ENCODE results near the gene STPG4. TPM values are rescaled to one million over a fixed set of nuclear protein-coding genes. Genes with fewer than 3 reads are reported as not detected.

The STPG4 gene
- total RNA-seq, 4 donors from 2014 or later = 0.22 to 1.1 (median 0.42) TPM; not detected in 1

- no peak overlapping the region for H3K27ac ChIP-seq
- no peak overlapping the region for H3K4me3 ChIP-seq (replicated peaks in 1 of 3)
- intact Hi-C loops (cut with DNase I) = no loop called here
- H3K9me3 ChIP-seq = no peaks in the 10 kb centered on the region
- 87 to 91% methylated on average over 5 of the region's 5 CpGs for WGBS, 2 donors
- no peaks in the 10 kb centered on the region for H3K27me3 ChIP-seq
- no peaks in the 10 kb centered on the region for H3K36me3 ChIP-seq
- no peak for DNase-seq
- no peaks in the 10 kb centered on the region for H3K4me1 ChIP-seq
- TF ChIP-seq, protein P1, sequence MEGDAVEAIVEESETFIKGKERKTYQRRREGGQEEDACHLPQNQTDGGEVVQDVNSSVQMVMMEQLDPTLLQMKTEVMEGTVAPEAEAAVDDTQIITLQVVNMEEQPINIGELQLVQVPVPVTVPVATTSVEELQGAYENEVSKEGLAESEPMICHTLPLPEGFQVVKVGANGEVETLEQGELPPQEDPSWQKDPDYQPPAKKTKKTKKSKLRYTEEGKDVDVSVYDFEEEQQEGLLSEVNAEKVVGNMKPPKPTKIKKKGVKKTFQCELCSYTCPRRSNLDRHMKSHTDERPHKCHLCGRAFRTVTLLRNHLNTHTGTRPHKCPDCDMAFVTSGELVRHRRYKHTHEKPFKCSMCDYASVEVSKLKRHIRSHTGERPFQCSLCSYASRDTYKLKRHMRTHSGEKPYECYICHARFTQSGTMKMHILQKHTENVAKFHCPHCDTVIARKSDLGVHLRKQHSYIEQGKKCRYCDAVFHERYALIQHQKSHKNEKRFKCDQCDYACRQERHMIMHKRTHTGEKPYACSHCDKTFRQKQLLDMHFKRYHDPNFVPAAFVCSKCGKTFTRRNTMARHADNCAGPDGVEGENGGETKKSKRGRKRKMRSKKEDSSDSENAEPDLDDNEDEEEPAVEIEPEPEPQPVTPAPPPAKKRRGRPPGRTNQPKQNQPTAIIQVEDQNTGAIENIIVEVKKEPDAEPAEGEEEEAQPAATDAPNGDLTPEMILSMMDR (IDR thresholded peaks at IDR 0.05) = no peak
- no peak for TF ChIP-seq POLR2A (IDR thresholded peaks at IDR 0.05)
Observed at GRCh38 chr2:47092465-47092864, 62.6 kb downstream of the STPG4 start.

GRCh38 chr2:47091118-47091517 lies 64.0 kb downstream of the STPG4 start:
- DNase-seq = no peak
- Histone ChIP-seq H3K27ac (no peak overlapping the region), H3K27me3 (no peaks in the 10 kb centered on the region), H3K4me1 (peaks cover 0 to 2% of the 10 kb centered on the region in 2 donors), H3K9me3 (no peaks in the 10 kb centered on the region), H3K4me3 (replicated peaks in 1 of 3) (no peak overlapping the region), H3K36me3 (no peaks in the 10 kb centered on the region)
- WGBS, 2 donors = 71 to 79% methylated on average over 2 of the region's 2 CpGs
- TF ChIP-seq, protein P1 (IDR thresholded peaks at IDR 0.05) = no peak
- TF ChIP-seq POLR2A (IDR thresholded peaks at IDR 0.05) = no peak
- intact Hi-C loops (cut with DNase I) = no loop called here

GRCh38 chr2:47089083-47089464 lies 66.0 kb downstream of the STPG4 start:
- no peak overlapping the region for H3K27ac ChIP-seq

DNA sequence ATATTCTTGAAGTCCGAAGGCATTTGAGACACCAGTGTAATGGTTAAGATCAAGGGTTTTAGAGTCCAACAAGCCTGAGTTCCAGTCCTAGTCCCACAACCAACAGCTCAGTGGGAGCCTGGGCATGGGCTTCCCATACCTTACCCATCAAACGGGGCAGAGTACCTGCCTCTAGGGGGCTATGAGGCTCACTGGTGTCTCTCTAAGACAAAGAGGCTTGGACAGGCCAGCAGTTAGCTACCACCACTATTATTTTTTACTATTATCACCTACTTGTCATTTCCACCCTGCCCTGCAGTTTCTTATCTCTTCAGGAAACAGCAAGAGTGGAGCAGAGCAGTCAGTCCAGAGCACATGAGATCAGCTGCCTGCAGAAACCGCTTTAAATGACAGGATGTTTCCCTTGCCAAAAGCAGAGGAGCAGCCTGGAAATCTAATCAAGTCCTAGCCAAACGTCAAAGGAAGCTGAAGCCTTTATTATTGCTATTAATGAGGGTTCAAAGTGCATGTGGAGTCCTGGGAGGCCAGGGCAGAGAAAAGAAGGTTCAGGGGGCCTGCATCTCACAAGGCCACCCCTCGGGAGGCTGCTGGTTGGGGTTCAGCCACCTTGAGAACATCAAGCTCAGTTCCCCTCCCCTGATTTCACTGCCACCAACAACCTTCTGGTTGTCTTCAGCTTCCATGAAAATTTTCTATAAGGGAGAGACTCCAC lies 66.6 kb downstream of the STPG4 start:
- H3K36me3 ChIP-seq = no peaks in the 10 kb centered on the region
- WGBS, 2 donors = 64 to 66% methylated on average over 5 of the region's 5 CpGs
- H3K27me3 ChIP-seq = no peaks in the 10 kb centered on the region
- DNase-seq = no peak
- peaks cover 0 to 8% of the 10 kb centered on the region in 2 donors for H3K4me1 ChIP-seq
- intact Hi-C loops (cut with DNase I) = no loop called here
- H3K9me3 ChIP-seq = no peaks in the 10 kb centered on the region
- TF ChIP-seq, protein P1 (IDR thresholded peaks at IDR 0.05) = no peak
- TF ChIP-seq POLR2A (IDR thresholded peaks at IDR 0.05) = no peak
- no peak overlapping the region for H3K27ac ChIP-seq
- no peak overlapping the region for H3K4me3 ChIP-seq (replicated peaks in 1 of 3)

More at GRCh38 chr2:47089083-47089464, 66.0 kb downstream of the STPG4 start:
- Histone ChIP-seq H3K4me1 (peaks cover 0 to 4% of the 10 kb centered on the region in 2 donors), H3K4me3 (replicated peaks in 1 of 3) (no peak overlapping the region), H3K9me3 (no peaks in the 10 kb centered on the region), H3K27me3 (no peaks in the 10 kb centered on the region), H3K36me3 (no peaks in the 10 kb centered on the region)
- WGBS, 2 donors = 84 to 88% methylated on average over 6 of the region's 6 CpGs
- DNase-seq = no peak
- TF ChIP-seq, protein P1 (IDR thresholded peaks at IDR 0.05) = no peak
- TF ChIP-seq POLR2A (IDR thresholded peaks at IDR 0.05) = no peak
- intact Hi-C loops (cut with DNase I) = no loop called here

DNA sequence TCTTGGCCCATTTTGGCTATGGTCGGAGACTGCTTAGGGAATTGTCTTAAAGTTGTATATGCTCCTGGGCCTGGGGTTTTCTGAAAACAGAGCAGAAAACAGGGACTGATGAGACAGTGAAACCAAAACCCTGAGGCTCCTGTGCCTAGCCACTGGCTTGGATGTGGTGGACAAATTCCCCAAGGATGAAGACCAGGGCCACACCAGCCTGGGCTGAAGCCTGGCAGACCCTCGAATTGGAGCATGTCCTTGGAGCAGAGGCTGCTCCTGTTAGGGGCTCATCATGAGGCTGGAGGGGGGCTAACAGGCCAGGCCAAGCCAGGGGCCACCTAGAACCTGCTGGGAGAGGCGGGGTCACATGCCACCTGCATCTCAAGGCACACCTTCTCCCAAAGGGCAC lies 68.1 kb downstream of the STPG4 start:
- WGBS, 2 donors = 74 to 81% methylated on average over 1 to 3 of the region's 3 CpGs
- intact Hi-C loops (cut with DNase I) = no loop called here
- no peaks in the 10 kb centered on the region for H3K27me3 ChIP-seq
- H3K4me1 ChIP-seq = peaks cover 0 to 12% of the 10 kb centered on the region in 2 donors
- no peaks in the 10 kb centered on the region for H3K36me3 ChIP-seq
- no peak overlapping the region for H3K27ac ChIP-seq
- TF ChIP-seq POLR2A (IDR thresholded peaks at IDR 0.05) = no peak
- TF ChIP-seq, protein P1 (IDR thresholded peaks at IDR 0.05) = no peak
- no peaks in the 10 kb centered on the region for H3K9me3 ChIP-seq
- DNase-seq = no peak
- no peak overlapping the region for H3K4me3 ChIP-seq (replicated peaks in 1 of 3)

Data from thyroid gland (tissue), 4 donors.